Measurements from ENCODE around the gene RELN. TPM values are rescaled to one million over a fixed set of nuclear protein-coding genes. Genes with fewer than 3 reads are reported as not detected.

Gene RELN
- total and polyA plus RNA-seq, 9 of the 15 experiments (the other 6 are each of a cell fraction or from before 2014, with no cell fraction given) = 12.9 to 43.2 (median 18.1) TPM

- TF ChIP-seq CBFA2T2 (conservative IDR thresholded peaks at IDR 0.05) = 0 out of 2 replicates have a peak, but pooled peaks have one; percentile 18
- TF ChIP-seq ZNF318 (IDR thresholded peaks at IDR 0.05; ENCODE audit: borderline replicate concordance in 1 of 2, low read depth in 1 of 2) = no peak
- no peak for TF ChIP-seq TGIF2 (CRISPR knock-in tag; IDR thresholded peaks at IDR 0.05)
- TF ChIP-seq PTRF (tag; IDR thresholded peaks at IDR 0.05) = no peak
- peak; percentile 21; the same call in 1 of the 2 replicates for TF ChIP-seq TCF3 (CRISPR knock-in tag; IDR thresholded peaks at IDR 0.05)
- TF ChIP-seq ZBTB34 (CRISPR knock-in tag; IDR thresholded peaks at IDR 0.05) = no peak
- no peak for TF ChIP-seq BRD4 (IDR thresholded peaks at IDR 0.05)
- TF ChIP-seq FOXA3 (CRISPR knock-in tag; conservative IDR thresholded peaks at IDR 0.05 in 1 of 2, IDR thresholded peaks at IDR 0.05 in 1 of 2) = no peak
- no peak for TF ChIP-seq POLR3A (IDR thresholded peaks at IDR 0.05; ENCODE audit: borderline replicate concordance, extremely low read depth, insufficient read depth, insufficient read length)
- TF ChIP-seq HEY1 (CRISPR knock-in tag; IDR thresholded peaks at IDR 0.05; ENCODE audit: borderline replicate concordance) = no peak
- TF ChIP-seq IRF2 (CRISPR knock-in tag; IDR thresholded peaks at IDR 0.05) = no peak
- 0 out of 2 replicates have a peak, but pooled peaks have one; percentile 2 for TF ChIP-seq AFF4 (CRISPR knock-in tag; IDR thresholded peaks at IDR 0.05)
- TF ChIP-seq ZNF436 (CRISPR knock-in tag; IDR thresholded peaks at IDR 0.05) = no peak
These were observed 180.0 kb downstream of the RELN start (continued) for GRCh38 chr7:103809229-103809994.
